ENCODE results near the gene ARHGAP21. TPM values are rescaled to one million over a fixed set of nuclear protein-coding genes. Genes with fewer than 3 reads are reported as not detected.

The ARHGAP21 gene
- total RNA-seq, 1 experiment from 2014 or later: 52.6 TPM

- H3K9me3 ChIP-seq (ENCODE audit: low read length): no peaks in the 10 kb centered on the region
- CTCF ChIA-PET: no interaction called here
- no peak overlapping the region for H3K9ac ChIP-seq (ENCODE audit: low read length)
- no peaks in the 10 kb centered on the region for H3K9me2 ChIP-seq (replicated peaks; ENCODE audit: low read length)
- POLR2A ChIA-PET (ENCODE audit: unreplicated experiment): no interaction called here
- ATAC-seq: no peak
- peaks cover 12% of the 10 kb centered on the region for H3K4me1 ChIP-seq (ENCODE audit: insufficient read depth, low read length)
- H4K20me1 ChIP-seq (ENCODE audit: low read length): no peaks in the 10 kb centered on the region
- H3K4me3 ChIP-seq (ENCODE audit: low read length): no peak overlapping the region
- H3F3A ChIP-seq (ENCODE audit: low read length, unreplicated experiment): no peaks in the 10 kb centered on the region
- no peaks in the 10 kb centered on the region for H3K36me3 ChIP-seq (ENCODE audit: low read depth, low read length)
- no peaks in the 10 kb centered on the region for H3K27me3 ChIP-seq (ENCODE audit: low read length)
- no peaks in the 10 kb centered on the region for H3K79me2 ChIP-seq (ENCODE audit: low read length)
- no peak overlapping the region for H3K4me2 ChIP-seq (ENCODE audit: low read length)
- intact Hi-C loops (cut with micrococcal nuclease): no loop called here
- no peak overlapping the region for H2AFZ ChIP-seq (ENCODE audit: low read length)
- no TSS peak for BruUV-seq (replicated peaks)
- no peak overlapping the region for H3K27ac ChIP-seq (ENCODE audit: low read length)
- TF ChIP-seq CTCF (conservative IDR thresholded peaks at IDR 0.05; ENCODE audit: low read depth, low read length) (no peak), EZH2phosphoT487 (IDR thresholded peaks at IDR 0.05; ENCODE audit: borderline replicate concordance, low read length) (no peak), EZH2 (IDR thresholded peaks at IDR 0.05; ENCODE audit: low read length, unreplicated experiment) (no peak)
- DNase-seq: no peak
These were observed 167.4 kb downstream of the ARHGAP21 start for GRCh38 chr10:24556126-24556749.

- no peak for TF ChIP-seq EZH2 (IDR thresholded peaks at IDR 0.05; ENCODE audit: low read length, unreplicated experiment)
- TF ChIP-seq CTCF (conservative IDR thresholded peaks at IDR 0.05; ENCODE audit: low read depth, low read length): no peak
- TF ChIP-seq EZH2phosphoT487 (IDR thresholded peaks at IDR 0.05; ENCODE audit: borderline replicate concordance, low read length): no peak
- ChIA-PET POLR2A (ENCODE audit: unreplicated experiment) (no interaction called here), CTCF (no interaction called here)
- no peak for DNase-seq
- Histone ChIP-seq H2AFZ (ENCODE audit: low read length) (no peak overlapping the region), H3K9me2 (replicated peaks; ENCODE audit: low read length) (no peaks in the 10 kb centered on the region), H4K20me1 (ENCODE audit: low read length) (no peaks in the 10 kb centered on the region), H3K27ac (ENCODE audit: low read length) (no peak overlapping the region), H3K27me3 (ENCODE audit: low read length) (no peaks in the 10 kb centered on the region), H3F3A (ENCODE audit: low read length, unreplicated experiment) (no peaks in the 10 kb centered on the region), H3K4me1 (ENCODE audit: insufficient read depth, low read length) (peaks cover 14% of the 10 kb centered on the region), H3K79me2 (ENCODE audit: low read length) (no peaks in the 10 kb centered on the region), H3K9me3 (ENCODE audit: low read length) (no peaks in the 10 kb centered on the region), H3K4me3 (ENCODE audit: low read length) (no peak overlapping the region), H3K4me2 (ENCODE audit: low read length) (no peak overlapping the region), H3K9ac (ENCODE audit: low read length) (no peak overlapping the region), H3K36me3 (ENCODE audit: low read depth, low read length) (no peaks in the 10 kb centered on the region)
- no peak for ATAC-seq
- intact Hi-C loops (cut with micrococcal nuclease): no loop called here
- BruUV-seq (replicated peaks): no TSS peak
These were observed 169.7 kb downstream of the ARHGAP21 start for GRCh38 chr10:24554036-24554435.

- Histone ChIP-seq H3K27me3 (ENCODE audit: low read length) (no peaks in the 10 kb centered on the region), H4K20me1 (ENCODE audit: low read length) (no peaks in the 10 kb centered on the region), H3K9me2 (replicated peaks; ENCODE audit: low read length) (no peaks in the 10 kb centered on the region), H3F3A (ENCODE audit: low read length, unreplicated experiment) (no peaks in the 10 kb centered on the region), H3K27ac (ENCODE audit: low read length) (no peak overlapping the region), H3K4me3 (ENCODE audit: low read length) (no peak overlapping the region), H3K4me2 (ENCODE audit: low read length) (no peak overlapping the region), H3K9me3 (ENCODE audit: low read length) (no peaks in the 10 kb centered on the region), H3K9ac (ENCODE audit: low read length) (no peak overlapping the region), H3K4me1 (ENCODE audit: insufficient read depth, low read length) (peaks cover 14% of the 10 kb centered on the region), H3K79me2 (ENCODE audit: low read length) (no peaks in the 10 kb centered on the region), H3K36me3 (ENCODE audit: low read depth, low read length) (no peaks in the 10 kb centered on the region), H2AFZ (ENCODE audit: low read length) (no peak overlapping the region)
- TF ChIP-seq CTCF (conservative IDR thresholded peaks at IDR 0.05; ENCODE audit: low read depth, low read length) (no peak), EZH2phosphoT487 (IDR thresholded peaks at IDR 0.05; ENCODE audit: borderline replicate concordance, low read length) (no peak), EZH2 (IDR thresholded peaks at IDR 0.05; ENCODE audit: low read length, unreplicated experiment) (no peak)
- ATAC-seq (peak; percentile 7; the same call in 1 of the 2 replicates), DNase-seq (peak; percentile 32)
- ChIA-PET POLR2A (ENCODE audit: unreplicated experiment) (no interaction called here), CTCF (no interaction called here)
- BruUV-seq (replicated peaks): no TSS peak
- intact Hi-C loops (cut with micrococcal nuclease): no loop called here
These were observed 170.6 kb downstream of the ARHGAP21 start for GRCh38 chr10:24553051-24553612.
